ENCODE measurements around the gene KANSL1. TPM values are rescaled to one million over a fixed set of nuclear protein-coding genes. Genes with fewer than 3 reads are reported as not detected.

Gene KANSL1
- total RNA-seq, 1 experiment from 2014 or later, result 52.5 TPM

GRCh38 chr17:46150216-46150963 lies 42.8 kb downstream of the KANSL1 start:
- Histone ChIP-seq H3K4me1 (replicated peaks; ENCODE audit: insufficient read depth) (no peaks in the 10 kb centered on the region), H3K27me3 (ENCODE audit: insufficient read depth, low read depth) (no peaks in the 10 kb centered on the region), H3K4me2 (no peak overlapping the region), H3K4me3 (no peak overlapping the region), H3K9me2 (ENCODE audit: insufficient read depth) (no peaks in the 10 kb centered on the region), H3F3A (ENCODE audit: insufficient read depth, low read depth) (peaks cover 47% of the 10 kb centered on the region), H3K79me2 (ENCODE audit: low read depth) (peaks cover 97% of the 10 kb centered on the region), H4K20me1 (ENCODE audit: insufficient read depth) (peaks cover 93% of the 10 kb centered on the region), H3K9me3 (ENCODE audit: insufficient read depth, low read depth) (no peaks in the 10 kb centered on the region), H2AFZ (no peak overlapping the region), H3K27ac (peak overlapping the region; percentile 30; the same call in 1 of the 2 replicates), H3K36me3 (ENCODE audit: low read depth) (0 out of 2 replicates have a peak, but pooled peaks cover 3% of the 10 kb centered on the region)
- BruUV-seq (replicated peaks), result no TSS peak
- no peak for DNase-seq
- CTCF ChIA-PET, result no interaction called here
- TF ChIP-seq CTCF (conservative IDR thresholded peaks at IDR 0.05) (no peak), EZH2 (IDR thresholded peaks at IDR 0.05; ENCODE audit: low read depth) (no peak)
- intact Hi-C loops (cut with micrococcal nuclease; ENCODE audit: unreplicated experiment), result no loop called here
- POLR2A ChIA-PET (ENCODE audit: unreplicated experiment), result no interaction called here

GRCh38 chr17:46148247-46148646 lies 45.0 kb downstream of the KANSL1 start:
- intact Hi-C loops (cut with micrococcal nuclease; ENCODE audit: unreplicated experiment), result no loop called here
- ChIA-PET CTCF (no interaction called here), POLR2A (ENCODE audit: unreplicated experiment) (no interaction called here)

GRCh38 chr17:46147296-46147695 lies 45.9 kb downstream of the KANSL1 start:
- H4K20me1 ChIP-seq (ENCODE audit: insufficient read depth), result peaks cover 89% of the 10 kb centered on the region
- CTCF ChIA-PET, result no interaction called here

More at GRCh38 chr17:46148247-46148646, 45.0 kb downstream of the KANSL1 start:
- no TSS peak for BruUV-seq (replicated peaks)
- H3F3A ChIP-seq (ENCODE audit: insufficient read depth, low read depth), result peaks cover 53% of the 10 kb centered on the region
- no peaks in the 10 kb centered on the region for H3K9me3 ChIP-seq (ENCODE audit: insufficient read depth, low read depth)
- peaks cover 95% of the 10 kb centered on the region for H3K79me2 ChIP-seq (ENCODE audit: low read depth)
- H3K4me2 ChIP-seq, result no peak overlapping the region
- 0 out of 2 replicates have a peak, but pooled peaks cover 3% of the 10 kb centered on the region for H3K36me3 ChIP-seq (ENCODE audit: low read depth)
- H3K9me2 ChIP-seq (ENCODE audit: insufficient read depth), result no peaks in the 10 kb centered on the region
- peaks cover 89% of the 10 kb centered on the region for H4K20me1 ChIP-seq (ENCODE audit: insufficient read depth)
- no peak for DNase-seq
- no peaks in the 10 kb centered on the region for H3K27me3 ChIP-seq (ENCODE audit: insufficient read depth, low read depth)
- TF ChIP-seq EZH2 (IDR thresholded peaks at IDR 0.05; ENCODE audit: low read depth) (no peak), CTCF (conservative IDR thresholded peaks at IDR 0.05) (no peak)
- H3K4me3 ChIP-seq, result no peak overlapping the region
- no peak overlapping the region for H3K27ac ChIP-seq
- no peak overlapping the region for H2AFZ ChIP-seq
- H3K4me1 ChIP-seq (replicated peaks; ENCODE audit: insufficient read depth), result no peaks in the 10 kb centered on the region

More at GRCh38 chr17:46147296-46147695, 45.9 kb downstream of the KANSL1 start:
- no peaks in the 10 kb centered on the region for H3K4me1 ChIP-seq (replicated peaks; ENCODE audit: insufficient read depth)
- BruUV-seq (replicated peaks), result no TSS peak
- intact Hi-C loops (cut with micrococcal nuclease; ENCODE audit: unreplicated experiment), result no loop called here
- H3F3A ChIP-seq (ENCODE audit: insufficient read depth, low read depth), result peaks cover 60% of the 10 kb centered on the region
- H3K9me2 ChIP-seq (ENCODE audit: insufficient read depth), result no peaks in the 10 kb centered on the region
- POLR2A ChIA-PET (ENCODE audit: unreplicated experiment), result no interaction called here
- TF ChIP-seq EZH2 (IDR thresholded peaks at IDR 0.05; ENCODE audit: low read depth) (no peak), CTCF (conservative IDR thresholded peaks at IDR 0.05) (no peak)
- H3K36me3 ChIP-seq (ENCODE audit: low read depth), result 0 out of 2 replicates have a peak, but pooled peaks cover 3% of the 10 kb centered on the region
- no peak overlapping the region for H3K27ac ChIP-seq
- no peaks in the 10 kb centered on the region for H3K27me3 ChIP-seq (ENCODE audit: insufficient read depth, low read depth)
- no peak overlapping the region for H3K4me3 ChIP-seq
- no peak overlapping the region for H3K4me2 ChIP-seq
- no peaks in the 10 kb centered on the region for H3K9me3 ChIP-seq (ENCODE audit: insufficient read depth, low read depth)
- peaks cover 95% of the 10 kb centered on the region for H3K79me2 ChIP-seq (ENCODE audit: low read depth)
- no peak overlapping the region for H2AFZ ChIP-seq
- no peak for DNase-seq

Data from PC-9 (cell line).